HepG2 (cell line): ENCODE measurements around the gene DCTN3. TPM values are rescaled to one million over a fixed set of nuclear protein-coding genes. Genes with fewer than 3 reads are reported as not detected.
A peak's percentile ranks its signal among the peaks of the same experiment; 100 is the strongest.

Experiments
- FOXM1 ChIP-seq: sonication (generic); formaldehyde crosslinking; IDR thresholded peaks from 2 replicates; pipeline ENCODE4 v1.5.0; 2020; ENCODE audit warnings: missing genetic modification reagents
- GTF3A ChIP-seq: sonication (generic); formaldehyde crosslinking; conservative IDR thresholded peaks from 2 replicates; pipeline ENCODE4 v1.4.0; 2020; ENCODE audit warnings: mild to moderate bottlenecking, missing genetic modification reagents
- JARID2 ChIP-seq: sonication (generic); formaldehyde crosslinking; IDR thresholded peaks from 2 replicates; pipeline ENCODE4 v1.8.1; 2023; ENCODE audit warnings: missing genetic modification reagents, inconsistent platforms; ENCODE audit not compliant: insufficient replicate concordance
- MEIS1 ChIP-seq: sonication (generic); formaldehyde crosslinking; IDR thresholded peaks from 2 replicates; pipeline ENCODE4 v1.9.0; 2021; ENCODE audit warnings: mild to moderate bottlenecking, missing genetic modification reagents, moderate library complexity, borderline replicate concordance
- NFAT5 ChIP-seq: sonication (generic); formaldehyde crosslinking; IDR thresholded peaks from 2 replicates; pipeline ENCODE4 v1.4.0; 2020; ENCODE audit warnings: missing genetic modification reagents
- NFKBIZ ChIP-seq: IDR thresholded peaks from 2 replicates; pipeline ENCODE4 v1.6.1; 2018; ENCODE audit warnings: missing genetic modification reagents, missing compliant biosample characterization
- POLR2AphosphoS5 ChIP-seq: IDR thresholded peaks from 2 replicates; pipeline ENCODE4 v1.6.1; 2012; ENCODE audit warnings: low read depth, low read length
- PRDM15 ChIP-seq: sonication (generic); formaldehyde crosslinking; IDR thresholded peaks from 2 replicates; pipeline ENCODE4 v1.4.0; 2020; ENCODE audit warnings: missing genetic modification reagents
- REXO4 ChIP-seq: sonication (generic); formaldehyde crosslinking; IDR thresholded peaks from 2 replicates; pipeline ENCODE4 v1.8.0; 2022; ENCODE audit warnings: missing genetic modification reagents, mild to moderate bottlenecking, borderline replicate concordance
- SRSF4 ChIP-seq: fragments of 200-400 bp; formaldehyde crosslinking; IDR thresholded peaks from one replicate; pipeline ENCODE4 v1.6.1; 2018; ENCODE audit warnings: mild to moderate bottlenecking, low read depth, low read length, moderate library complexity; ENCODE audit not compliant: poor library complexity, severe bottlenecking
- ZBTB7A ChIP-seq: sonication (generic); formaldehyde crosslinking; IDR thresholded peaks from 2 replicates; pipeline ENCODE4 v1.8.0; 2022; ENCODE audit warnings: mild to moderate bottlenecking, missing genetic modification reagents
- ZNF121 ChIP-seq: sonication (generic); formaldehyde crosslinking; IDR thresholded peaks from 2 replicates; pipeline ENCODE4 v1.5.0; 2020; ENCODE audit warnings: mild to moderate bottlenecking, missing genetic modification reagents
- ZNF33A ChIP-seq: sonication (generic); formaldehyde crosslinking; IDR thresholded peaks from 2 replicates; pipeline ENCODE4 v1.5.1; 2020; ENCODE audit warnings: missing genetic modification reagents, mild to moderate bottlenecking, moderate library complexity, borderline replicate concordance
- ZNF615 ChIP-seq: sonication (generic); formaldehyde crosslinking; IDR thresholded peaks from 2 replicates; pipeline ENCODE4 v1.5.0; 2020; ENCODE audit warnings: mild to moderate bottlenecking, missing genetic modification reagents, borderline replicate concordance
- ZNF660 ChIP-seq: sonication (generic); formaldehyde crosslinking; IDR thresholded peaks from 2 replicates; pipeline ENCODE4 v1.5.1; 2020; ENCODE audit warnings: mild to moderate bottlenecking, low read depth, missing genetic modification reagents, borderline replicate concordance
- ZNF772 ChIP-seq: sonication (generic); formaldehyde crosslinking; IDR thresholded peaks from 2 replicates; pipeline ENCODE4 v1.5.0; 2020; ENCODE audit warnings: mild to moderate bottlenecking, missing genetic modification reagents
- ZXDC ChIP-seq: sonication (generic); formaldehyde crosslinking; IDR thresholded peaks from 2 replicates; pipeline ENCODE4 v1.5.0; 2020; ENCODE audit warnings: mild to moderate bottlenecking, missing genetic modification reagents
- polyA plus RNA-seq, 8 experiments: library from polyadenylated mRNA; depleted of rRNA in 3 of 8; stranded (reverse) in 7 of 8; unstranded in 1 of 8; fragments of >200 nt; fragmentation: Illumina TruSeq in 4 of 8; extraction: Trizol in 4 of 8; gene quantifications; 2 replicates each; pipeline versions ENCODE4 v1.2.1 to v1.2.3, GENCODE V29; 2011 to 2016; ENCODE audit warnings: low read depth in 4 of 8, missing spikeins in 1 of 8, mixed read lengths in 1 of 8; ENCODE audit not compliant: insufficient read depth in 1 of 8
- total RNA-seq, 5 experiments: library from RNA; depleted of rRNA; stranded (reverse); fragments of >200 nt; fragmentation: Illumina TruSeq; extraction: Trizol; gene quantifications; 2 replicates each; pipeline ENCODE4 v1.2.3, GENCODE V29; 2016; ENCODE audit warnings: low read depth in 1 of 5

The DCTN3 gene
- total and polyA plus RNA-seq, 2 of the 13 experiments (the other 11 are each of a cell fraction or from before 2014, with no cell fraction given): 27.4 to 34.5 TPM

GRCh38 chr9:34651876-34652601 is 31.7 kb upstream of the DCTN3 start, which contains the start of gene IL11RA (continued):
- TF ChIP-seq ZBTB7A (no peak), ZNF33A (CRISPR knock-in tag) (0 out of 2 replicates have a peak, but pooled peaks have one; percentile 7), POLR2AphosphoS5 (peak; percentile 91), NFAT5 (CRISPR knock-in tag) (no peak), FOXM1 (CRISPR knock-in tag) (no peak), ZNF660 (no peak), ZNF615 (no peak), ZNF772 (CRISPR knock-in tag) (peak; percentile 48; the same call in 1 of the 2 replicates), NFKBIZ (CRISPR knock-in tag) (no peak), SRSF4 (no peak), PRDM15 (peak; percentile 71; the same call in 1 of the 2 replicates), REXO4 (CRISPR knock-in tag) (no peak), MEIS1 (CRISPR knock-in tag) (peak; percentile 89), JARID2 (CRISPR knock-in tag) (no peak), ZXDC (CRISPR knock-in tag) (no peak), GTF3A (CRISPR knock-in tag) (no peak), ZNF121 (no peak)
